Stimulated activated CD8-positive, alpha-beta memory T cell treated with anti-CD3 and anti-CD28 coated beads, Interleukin-7, amount 100 ng/mL, for 4 hours (primary cell): ENCODE results near the gene CDHR3.

Experiments
- DNase-seq, 2 donors: peaks; one replicate each; pipeline ENCODE4 v3.0.0-alpha.2; 2020; ENCODE audit warnings: low read depth in 2 of 2

Gene CDHR3

DNA sequence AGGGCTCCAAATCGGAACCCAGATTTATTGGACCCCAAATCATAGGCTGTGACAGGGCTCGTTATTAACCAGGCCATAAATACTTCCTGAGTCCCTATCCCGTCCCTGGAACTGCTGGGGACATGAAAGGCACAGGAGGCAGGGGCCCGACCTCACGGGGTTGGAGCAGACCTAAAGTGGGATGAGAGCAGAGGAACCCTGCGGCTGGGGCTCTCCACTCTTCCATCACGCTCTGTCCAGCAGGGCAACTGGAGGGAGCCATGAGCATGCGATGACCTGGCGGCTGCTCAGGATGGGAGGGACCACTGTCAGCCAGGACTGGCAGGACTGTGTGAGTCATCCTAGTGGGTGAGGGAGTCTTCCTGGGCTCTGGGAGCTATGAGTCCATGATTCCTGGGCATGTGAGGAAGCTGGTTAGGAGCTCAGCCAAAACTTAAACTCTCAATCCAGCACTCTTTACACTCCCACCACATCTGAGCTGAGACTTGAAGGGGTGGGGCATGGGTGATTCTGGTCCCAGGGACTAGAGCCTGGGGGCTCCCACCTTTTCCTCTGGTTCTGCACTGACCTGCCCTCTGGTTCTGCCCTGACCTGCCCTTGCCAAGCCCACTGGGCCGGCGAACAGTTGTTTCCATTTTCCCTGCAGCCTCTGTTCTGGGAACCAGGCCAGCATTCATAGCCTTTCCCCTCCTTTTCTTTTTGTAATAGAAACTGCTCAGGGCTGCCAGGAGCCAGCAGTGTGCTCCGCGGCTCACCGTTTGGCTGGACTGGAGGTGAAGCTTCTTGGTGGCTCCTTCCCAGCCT lies 101.9 kb downstream of the CDHR3 start:
- no peak for DNase-seq

DNA sequence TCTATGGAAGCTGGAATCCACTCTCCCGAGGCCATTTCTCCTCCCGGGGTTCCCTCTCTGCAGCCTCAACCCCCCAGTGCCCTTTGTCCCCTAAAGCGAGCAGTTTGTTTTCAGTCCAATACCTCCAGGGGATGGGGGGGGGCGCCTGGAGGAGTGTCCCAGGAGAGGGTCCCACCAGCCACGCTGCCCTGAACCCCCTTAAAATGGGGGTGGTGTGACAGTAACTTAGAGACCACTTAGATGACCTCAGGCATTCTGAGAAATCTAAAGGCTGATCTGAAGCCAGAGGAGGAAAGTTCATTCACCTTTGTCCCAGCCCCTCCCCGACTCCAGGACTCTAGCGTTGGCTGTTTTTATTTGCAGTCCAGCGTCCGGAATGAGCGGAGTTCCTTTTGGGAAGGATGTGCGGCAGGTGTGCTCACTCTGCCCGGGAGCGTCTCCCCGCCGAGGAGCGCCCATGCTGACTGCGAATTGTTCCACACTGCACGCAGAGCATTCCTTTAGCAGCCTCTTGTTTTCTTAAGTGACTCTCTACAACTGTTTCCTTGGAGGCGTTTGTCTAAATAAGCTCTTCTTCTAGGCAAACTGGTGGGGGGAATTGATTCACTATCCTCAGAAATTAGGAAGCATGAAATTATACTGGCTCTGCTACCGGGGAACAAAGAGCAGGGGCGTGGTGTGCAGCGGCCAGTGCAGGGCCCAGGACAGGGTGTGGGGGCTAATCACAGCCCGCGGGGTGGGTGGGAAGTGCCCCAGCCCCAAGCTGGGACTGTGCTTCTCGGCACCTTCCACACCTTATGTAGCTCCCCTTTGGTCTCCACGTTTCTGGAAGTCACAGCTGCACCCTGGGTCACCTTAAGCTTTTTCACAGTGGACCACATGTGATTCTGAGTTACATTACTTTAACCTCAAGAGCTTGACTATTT lies 102.8 kb downstream of the CDHR3 start:
- DNase-seq, result no peak

GRCh38 chr7:106067678-106068077 lies 104.6 kb downstream of the CDHR3 start:
- no peak for DNase-seq

DNA sequence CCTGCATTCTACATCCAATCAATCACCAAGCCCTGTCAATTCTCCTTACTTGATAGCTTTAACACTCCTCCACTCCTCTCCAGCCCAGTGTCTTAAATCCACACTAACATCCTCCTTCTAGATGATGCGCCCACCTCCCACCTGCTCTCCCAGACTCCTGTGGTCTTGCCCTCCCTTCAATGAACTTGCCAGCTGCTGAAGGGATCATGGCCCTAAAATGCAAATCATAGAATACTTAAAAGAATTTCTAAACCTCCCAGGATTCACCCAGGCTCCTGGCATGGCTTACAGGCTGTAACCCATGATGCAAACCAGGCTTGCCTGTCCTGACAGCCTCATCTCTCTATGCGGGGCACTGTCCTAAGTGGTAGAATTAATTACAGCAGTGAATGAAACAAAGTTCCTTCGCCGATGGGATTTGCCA lies 105.5 kb downstream of the CDHR3 start:
- no peak for DNase-seq

DNA sequence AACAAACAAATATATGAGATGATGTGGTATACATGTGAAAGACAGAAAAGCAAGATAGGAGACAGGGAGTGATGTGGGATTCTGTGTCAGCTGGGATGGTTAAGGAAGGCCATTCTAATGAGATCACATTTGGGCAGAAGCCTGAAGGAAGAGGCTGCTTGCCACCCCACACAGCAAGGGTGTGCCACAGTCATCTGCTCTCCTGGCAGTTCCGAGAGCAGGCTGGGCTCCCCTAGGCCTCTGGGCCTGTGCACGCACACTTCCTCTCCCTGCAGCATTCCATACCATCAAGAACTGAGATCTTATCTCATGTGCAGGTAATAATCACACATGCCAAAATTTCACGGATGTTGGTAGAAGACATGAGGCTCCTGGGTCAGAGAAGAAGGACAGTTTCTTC lies 105.9 kb downstream of the CDHR3 start:
- no peak for DNase-seq

GRCh38 chr7:106069471-106070200 lies 106.6 kb downstream of the CDHR3 start:
- DNase-seq, result no peak

- no peak for DNase-seq
These were observed 107.1 kb downstream of the CDHR3 start for GRCh38 chr7:106070201-106070551.

DNA sequence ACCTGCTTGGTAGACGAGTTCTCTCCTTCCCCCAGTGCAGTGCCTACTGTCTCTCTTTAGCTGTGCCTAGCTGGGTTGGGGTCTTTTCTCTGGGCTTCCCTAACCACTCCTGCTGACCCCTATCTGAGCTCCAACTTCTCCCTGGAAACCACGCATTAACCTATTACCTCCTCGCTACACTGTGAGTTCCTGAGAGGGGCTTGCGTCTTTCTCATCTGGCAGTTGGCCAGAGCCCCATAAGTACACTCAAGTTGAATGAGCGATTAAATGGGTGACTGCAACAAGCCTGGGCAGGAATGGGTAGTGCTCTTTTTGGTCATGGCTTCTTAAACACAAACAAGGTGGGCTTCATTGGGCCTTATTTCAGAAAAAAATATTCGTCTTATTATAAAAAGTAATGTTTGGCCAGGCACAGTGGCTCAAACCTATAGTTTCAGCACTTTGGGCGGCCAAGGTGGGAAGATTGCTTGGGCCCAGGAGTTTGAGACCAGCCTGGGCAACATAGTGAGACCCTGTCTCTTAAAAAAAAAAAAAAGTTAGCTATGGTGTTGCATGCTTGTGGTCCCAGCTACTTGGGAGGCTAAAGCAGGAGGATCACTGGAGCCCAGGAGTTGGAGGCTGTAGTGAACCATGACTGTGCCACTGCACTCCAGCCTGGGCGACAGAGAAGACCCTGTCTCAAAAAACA lies 107.6 kb downstream of the CDHR3 start:
- no peak for DNase-seq

DNA sequence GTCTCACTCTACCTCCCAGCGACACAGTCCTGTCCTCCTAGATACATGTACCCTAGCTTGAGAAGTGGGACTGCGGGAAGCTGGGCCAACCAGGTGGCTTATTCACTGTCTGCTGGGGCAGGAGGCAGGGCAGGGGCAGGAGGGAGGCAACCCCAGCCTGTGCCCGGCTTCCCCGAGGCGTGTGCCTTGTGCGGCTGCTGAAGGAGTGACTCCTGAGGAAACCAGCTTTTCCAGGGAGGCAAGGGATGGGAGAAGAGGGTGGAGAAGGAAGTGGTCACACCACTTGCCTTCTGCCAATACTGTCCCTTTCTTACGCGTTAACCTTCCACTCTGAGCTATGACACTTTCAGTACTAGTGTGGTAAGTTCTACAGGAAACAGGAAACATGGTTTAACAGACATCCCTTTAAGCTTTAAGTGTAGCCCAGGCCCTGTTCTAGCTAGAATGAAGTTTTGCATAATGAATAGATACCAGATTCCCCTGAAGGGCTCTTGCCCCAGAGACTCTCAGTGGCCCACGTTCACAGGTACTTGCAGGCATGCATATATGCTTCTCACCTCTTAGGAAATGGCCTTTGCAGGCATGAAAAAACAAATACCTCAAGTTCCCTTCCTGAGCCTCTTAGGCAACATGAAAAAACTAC lies 108.4 kb downstream of the CDHR3 start:
- DNase-seq, result peak in 1 of 2 donors; percentile 7

DNA sequence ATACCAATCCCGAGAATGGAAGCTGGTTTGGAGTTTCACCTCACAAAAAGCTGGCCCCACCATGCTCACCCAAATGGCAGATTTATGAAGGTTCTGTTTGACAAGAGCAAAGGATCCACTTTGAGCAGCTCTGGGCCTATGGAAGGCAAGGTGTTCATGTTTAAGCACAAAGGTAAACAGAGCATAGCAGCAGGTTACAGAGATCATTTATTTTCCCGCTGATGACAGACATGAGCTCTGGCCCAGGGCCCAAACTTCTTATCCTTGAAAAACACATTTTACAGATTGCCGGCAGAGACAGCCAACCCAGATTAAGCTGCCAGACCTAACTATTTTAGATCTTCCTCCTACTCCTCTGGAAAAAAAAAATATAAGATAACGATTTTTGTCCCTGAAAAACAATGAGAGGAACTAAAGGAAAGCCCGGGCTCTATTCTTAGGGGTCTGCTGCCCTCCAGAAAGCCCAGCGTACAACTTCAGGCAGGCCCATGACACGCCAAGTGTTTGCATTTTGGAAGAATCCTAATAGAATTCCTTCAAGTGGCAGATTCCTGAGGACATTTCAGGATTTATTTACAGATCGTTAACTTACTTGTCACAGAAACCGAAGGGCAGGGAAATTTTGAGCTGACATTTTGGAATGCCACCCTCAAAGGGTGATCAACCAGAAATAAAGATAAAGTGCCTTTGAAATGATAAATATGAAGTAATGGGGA lies 109.1 kb downstream of the CDHR3 start:
- no peak for DNase-seq

DNA sequence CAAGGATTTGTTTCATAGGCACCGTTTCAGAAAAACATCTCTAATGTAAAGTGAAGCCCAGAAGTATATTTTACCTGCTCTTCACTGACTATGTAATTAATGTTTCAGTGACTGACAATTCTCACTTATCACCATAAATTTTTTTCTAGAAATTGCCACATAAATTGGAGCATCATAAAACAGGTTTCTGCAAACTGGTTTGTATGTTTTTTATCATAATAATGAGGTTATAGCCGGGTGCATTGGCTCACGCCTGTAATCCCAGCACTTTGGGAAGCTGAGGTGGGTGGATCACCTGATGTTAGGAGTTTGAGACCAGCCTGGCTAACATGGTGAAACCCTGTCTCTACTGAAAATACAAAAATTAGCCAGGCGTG lies 109.6 kb downstream of the CDHR3 start:
- no peak for DNase-seq

DNA sequence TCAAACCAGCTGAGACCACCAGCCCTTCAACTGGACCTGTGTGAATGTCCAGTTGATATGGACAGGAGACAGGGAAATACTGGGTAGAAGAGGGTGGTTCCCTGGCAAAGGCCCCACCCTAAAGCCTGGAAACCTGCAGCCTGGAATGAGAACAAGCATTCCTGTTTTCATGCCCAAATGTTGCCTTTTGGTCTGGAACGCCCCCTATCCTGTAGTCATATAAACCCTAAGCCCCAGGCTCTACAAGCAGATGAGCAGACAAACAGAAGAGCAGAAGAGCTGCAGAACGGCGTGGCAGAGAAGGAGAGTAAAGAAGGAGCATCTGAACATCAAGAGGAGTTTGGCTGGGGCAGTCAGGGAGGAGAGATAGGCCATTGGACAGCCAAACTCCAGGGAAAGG lies 110.6 kb downstream of the CDHR3 start:
- DNase-seq, result no peak

- no peak for DNase-seq
These were observed 111.2 kb downstream of the CDHR3 start for GRCh38 chr7:106074257-106074656.

DNA sequence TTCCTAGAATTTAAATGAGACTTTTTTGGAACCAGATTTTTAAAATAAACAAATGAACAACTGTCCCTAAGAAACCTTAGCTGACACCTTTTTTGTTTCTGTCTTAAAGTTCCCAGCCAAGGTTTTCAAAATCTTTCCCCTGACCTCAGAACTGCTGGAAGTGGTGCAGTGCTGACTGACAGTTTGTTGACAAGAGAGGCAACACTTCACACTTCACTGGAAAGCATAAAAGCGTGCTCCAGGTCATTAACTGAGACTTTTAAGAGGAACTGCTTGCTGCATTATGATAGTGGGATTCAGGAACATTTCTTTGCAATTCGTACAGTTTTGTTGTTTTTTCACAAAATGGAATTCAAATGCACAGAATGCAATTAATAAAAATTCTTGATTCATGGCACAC lies 112.9 kb downstream of the CDHR3 start:
- DNase-seq, result no peak

DNA sequence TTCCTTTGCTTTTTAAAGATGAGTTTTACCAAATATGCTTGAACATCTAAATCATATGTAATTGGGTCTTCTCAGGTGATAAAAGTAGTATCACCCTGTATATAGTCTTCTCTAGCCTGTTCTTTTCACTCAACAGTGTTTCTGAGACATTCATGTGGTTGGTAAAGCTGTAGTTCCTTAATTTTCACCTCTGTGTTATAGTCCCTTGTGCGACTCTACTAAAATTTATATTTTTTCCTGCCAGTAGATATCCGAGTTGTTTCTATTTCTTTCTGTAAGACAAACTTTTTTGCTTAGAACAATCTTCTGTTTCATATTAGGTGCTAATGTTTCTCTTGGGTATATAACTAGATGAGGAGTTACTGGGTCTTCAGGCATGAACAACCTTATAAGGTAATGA lies 113.5 kb downstream of the CDHR3 start:
- DNase-seq, result no peak

GRCh38 chr7:106080300-106080987 lies 117.4 kb downstream of the CDHR3 start:
- no peak for DNase-seq

DNA sequence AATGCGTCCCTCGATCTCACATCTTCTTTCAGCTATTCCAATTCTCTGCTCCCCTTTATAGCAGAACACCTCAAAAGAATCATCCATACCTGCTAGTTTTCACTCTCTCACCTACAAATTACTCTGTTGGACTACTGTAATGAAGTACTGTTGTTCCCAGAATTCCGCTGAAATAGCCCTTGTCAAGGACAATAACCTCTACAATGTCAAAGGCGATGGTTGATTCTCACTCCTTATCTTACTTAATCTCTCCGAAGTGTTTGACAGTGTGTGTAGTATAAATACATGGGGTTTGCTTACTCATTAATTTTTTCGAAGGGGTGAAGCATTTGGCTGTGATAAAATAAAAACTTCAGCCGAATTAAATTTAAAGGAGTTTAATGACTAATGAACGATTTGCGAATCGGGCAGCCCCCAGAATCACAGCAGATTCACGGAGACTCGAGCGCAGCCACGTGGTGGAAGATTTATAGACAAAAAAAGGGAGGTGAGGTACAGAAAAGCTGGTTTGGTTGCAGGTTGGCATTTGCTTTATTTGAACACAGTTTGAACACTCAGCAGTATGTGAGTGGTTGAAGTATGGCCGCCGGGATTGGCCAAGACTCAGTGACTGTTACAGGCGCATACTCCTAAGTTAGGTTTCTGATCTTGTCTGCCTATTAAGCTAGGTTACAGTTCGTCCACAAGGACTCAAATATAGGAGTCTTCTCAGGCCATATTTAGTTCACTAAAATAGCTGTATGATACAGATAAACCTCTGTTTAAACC lies 119.2 kb downstream of the CDHR3 start:
- no peak for DNase-seq
